CMK (cell line): Measurements from ENCODE around the gene HSPB6.

ENCODE experiments used
- DNase-seq: peaks from one replicate; pipeline ENCODE4 v3.0.0-alpha.2; 2010; ENCODE audit warnings: low read depth

The HSPB6 gene

DNA sequence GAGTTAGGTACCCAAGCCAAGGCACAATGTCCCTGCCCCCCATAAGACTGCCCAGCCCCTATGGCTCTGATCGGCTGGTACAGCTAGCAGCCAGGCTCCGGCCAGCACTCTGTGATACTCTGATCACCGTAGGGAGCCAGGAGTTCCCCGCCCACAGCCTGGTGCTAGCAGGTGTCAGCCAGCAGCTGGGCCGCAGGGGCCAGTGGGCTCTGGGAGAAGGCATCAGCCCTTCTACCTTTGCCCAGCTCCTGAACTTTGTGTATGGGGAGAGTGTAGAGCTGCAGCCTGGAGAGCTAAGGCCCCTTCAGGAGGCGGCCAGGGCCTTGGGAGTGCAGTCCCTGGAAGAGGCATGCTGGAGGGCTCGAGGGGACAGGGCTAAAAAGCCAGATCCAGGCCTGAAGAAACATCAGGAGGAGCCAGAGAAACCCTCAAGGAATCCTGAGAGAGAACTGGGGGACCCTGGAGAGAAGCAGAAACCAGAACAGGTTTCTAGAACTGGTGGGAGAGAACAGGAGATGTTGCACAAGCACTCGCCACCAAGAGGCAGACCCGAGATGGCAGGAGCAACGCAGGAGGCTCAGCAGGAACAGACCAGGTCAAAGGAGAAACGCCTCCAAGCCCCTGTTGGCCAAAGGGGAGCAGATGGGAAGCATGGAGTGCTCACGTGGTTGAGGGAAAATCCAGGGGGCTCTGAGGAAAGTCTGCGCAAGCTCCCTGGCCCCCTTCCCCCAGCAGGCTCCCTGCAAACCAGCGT, 42.1 kb downstream of the HSPB6 start:
- DNase-seq: no peak

DNA sequence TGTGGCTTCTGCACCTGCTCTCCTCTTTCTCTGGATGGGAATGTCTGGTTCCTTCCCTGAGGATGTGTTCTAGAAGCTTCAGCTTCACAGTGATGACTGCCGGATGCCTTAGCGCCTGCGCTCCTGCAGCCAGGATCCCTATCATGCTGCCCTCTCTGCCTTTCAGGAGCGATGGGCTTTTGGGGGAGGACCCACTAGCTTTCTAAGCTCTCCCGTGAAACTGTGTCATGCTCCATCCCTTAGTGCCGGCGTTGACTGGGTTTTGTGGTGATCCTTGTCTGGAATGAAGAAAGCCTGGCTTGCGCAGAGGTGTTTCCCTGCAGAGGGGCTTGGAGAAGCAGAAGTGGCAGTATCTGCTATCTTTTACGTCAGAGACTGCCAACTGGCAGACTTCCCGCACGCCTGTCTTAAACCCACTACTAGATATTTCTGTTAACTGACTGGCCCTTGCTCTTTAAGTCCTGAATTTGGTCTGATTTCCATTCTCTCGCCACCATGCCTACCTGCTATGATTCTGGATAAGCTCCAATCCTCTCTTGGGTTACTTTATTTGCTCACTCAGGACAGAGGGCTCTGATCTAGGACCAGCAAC, 42.8 kb downstream of the HSPB6 start:
- no peak for DNase-seq

DNA sequence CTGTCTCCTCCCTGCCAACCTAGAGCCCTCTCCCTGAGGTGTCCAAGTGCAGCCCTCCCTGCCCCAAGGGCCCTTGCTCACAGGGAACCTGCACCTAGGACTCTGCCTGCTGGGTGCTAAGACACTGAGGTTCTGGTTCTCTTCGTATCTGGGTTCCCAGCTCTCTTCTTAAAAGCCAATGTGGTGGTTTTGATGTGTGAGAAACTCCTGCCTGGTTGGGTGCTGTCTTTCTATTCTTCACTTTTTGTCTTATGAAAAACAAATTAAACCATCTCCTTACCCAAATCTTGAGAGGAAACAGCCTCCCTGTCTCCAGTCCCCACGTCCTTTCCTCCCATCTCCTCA, 43.4 kb downstream of the HSPB6 start:
- DNase-seq: no peak

DNA sequence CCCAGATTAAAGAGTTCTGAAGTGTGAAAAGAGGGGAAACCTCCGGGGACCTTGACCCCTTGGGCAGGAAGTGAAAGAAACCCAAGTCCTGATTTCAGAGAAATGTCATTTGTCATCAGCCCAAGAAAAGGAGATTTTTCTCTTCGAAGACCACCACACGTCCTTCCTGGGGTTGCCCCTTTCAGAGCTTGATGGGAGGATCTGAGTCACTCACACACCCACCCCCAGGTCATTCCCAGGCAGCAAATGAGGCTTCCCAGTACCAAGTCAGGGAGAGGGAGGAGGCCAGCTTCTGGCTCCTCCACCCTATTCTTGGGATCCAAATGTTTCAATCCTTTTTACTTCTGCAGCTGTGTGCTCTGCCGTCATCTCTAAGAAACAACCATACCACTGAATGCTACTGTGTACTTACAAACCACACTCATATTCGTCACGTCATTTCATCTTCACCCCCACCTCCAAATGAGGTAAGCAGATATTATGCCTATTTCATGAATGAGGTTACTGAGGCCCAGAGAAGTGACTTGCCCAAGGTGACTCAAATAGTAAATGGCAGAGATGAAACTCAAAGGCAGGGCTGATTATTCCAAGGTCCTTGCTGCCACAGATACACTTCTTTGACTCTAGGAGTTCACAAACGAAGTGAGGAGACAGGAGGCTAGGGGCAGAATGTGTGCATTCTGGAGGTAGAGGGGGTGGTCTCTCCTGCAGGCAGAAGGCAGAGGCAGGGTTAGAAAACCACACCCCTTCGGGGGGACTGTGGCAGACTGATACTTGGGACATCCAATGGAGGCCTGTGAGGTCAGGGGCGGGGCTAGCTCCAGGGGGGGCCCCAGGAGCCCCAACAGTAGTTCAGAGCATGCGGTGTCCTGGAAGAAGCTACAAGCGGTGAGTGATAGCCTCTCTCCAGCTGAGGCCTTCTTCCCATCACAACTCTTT, 44.0 kb downstream of the HSPB6 start:
- DNase-seq: no peak

DNA sequence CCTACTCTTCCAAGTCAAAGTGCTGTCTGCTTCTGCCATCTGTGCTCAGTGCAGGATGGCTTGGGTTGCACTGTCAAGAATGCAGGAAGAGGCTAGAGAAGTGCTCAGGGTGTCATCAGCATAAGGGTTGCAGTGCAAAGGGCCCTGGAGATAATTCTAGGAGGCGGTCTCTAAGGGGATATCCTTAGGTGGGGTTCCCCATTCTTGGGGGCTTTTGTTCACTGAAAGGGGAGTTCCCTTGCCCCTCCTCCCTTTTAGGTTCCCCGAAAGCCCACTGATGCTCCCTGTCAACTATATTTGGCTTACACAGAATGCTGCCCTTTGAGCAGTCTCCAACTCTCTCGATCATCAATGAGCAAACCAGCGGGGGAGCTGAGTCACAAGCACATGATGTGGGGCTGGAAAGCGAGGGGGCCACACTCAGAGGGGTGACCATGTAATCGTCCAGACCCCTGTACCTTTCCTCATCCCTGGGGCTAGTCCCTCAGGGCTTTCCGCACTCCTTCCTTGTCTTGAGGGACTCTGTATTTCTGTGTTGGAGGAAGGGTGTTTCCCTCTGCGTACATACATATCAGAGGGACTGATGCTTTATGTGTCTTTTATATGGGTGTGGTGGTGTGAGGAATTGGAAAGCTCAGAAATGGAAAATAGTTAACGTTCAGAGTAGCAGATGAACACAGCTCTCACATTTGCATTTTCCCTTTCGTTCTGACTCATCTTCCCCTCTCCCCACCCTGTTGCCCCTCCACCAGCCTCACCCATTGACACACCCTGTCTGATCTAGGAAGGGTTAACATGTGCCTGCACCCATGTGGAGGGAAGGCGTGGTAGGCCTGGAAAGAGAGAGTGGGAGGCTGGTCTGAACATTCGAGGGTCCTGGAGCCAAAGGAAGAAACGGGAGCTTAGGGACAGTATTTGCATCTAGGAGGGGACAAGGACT, 45.8 kb downstream of the HSPB6 start:
- DNase-seq: no peak

DNA sequence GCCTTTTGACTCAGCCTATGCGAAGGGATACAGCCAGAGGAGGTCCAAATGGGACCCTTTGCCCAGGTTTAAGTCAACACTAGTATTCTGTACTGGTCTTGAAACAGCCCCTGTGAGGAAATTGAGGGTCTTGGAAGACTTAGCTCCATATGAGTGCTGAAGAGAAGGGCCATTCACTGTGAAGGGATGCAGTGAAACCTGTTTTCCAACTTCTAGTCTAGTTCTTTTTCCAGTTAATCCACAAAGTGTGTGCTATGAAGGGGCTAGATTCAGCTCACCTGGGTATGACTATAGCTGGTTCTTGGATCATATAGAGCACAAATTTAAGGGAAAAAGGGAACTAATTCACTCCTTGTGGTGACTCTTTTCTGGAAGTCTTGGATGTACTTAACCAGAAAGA, 48.4 kb downstream of the HSPB6 start:
- no peak for DNase-seq
